Left kidney (tissue), 2 donors: ENCODE results near the gene RET. TPM values are rescaled to one million over a fixed set of nuclear protein-coding genes. Genes with fewer than 3 reads are reported as not detected.

Experiments
- DNase-seq: peaks from one replicate; pipeline ENCODE4 v3.0.0-alpha.2; 2013
- polyA plus RNA-seq: library from polyadenylated mRNA; unstranded; fragments of 120-200 nt; gene quantifications from one replicate; pipeline ENCODE4 v1.2.1, GENCODE V29; 2013; ENCODE audit not compliant: insufficient read length

Gene RET
- polyA plus RNA-seq, 1 donor, result 16.7 TPM

- no peak for DNase-seq
These were observed 43.5 kb downstream of the RET start for GRCh38 chr10:43120116-43120928.

DNA sequence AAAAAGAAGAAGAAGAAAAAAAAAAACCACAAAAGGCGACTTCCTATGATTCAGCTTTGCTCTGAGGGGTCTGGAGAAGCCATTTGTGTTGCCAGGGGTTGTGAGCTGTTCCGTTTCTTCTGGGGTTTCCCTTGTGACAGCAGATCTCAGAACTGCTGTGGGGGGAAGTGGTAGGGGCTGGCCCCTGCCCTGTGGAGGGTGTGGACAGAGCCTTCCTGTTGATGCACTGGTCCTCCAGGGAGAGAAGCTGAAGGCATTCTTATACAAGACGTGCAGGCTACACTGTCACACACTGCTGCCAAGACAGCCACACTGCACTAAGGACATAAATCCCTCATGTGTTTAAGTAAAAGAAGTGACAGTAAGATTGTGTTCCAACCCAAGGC lies 44.1 kb downstream of the RET start:
- DNase-seq, result no peak

- DNase-seq, result no peak
These were observed 44.6 kb downstream of the RET start for GRCh38 chr10:43121444-43121843.

- DNase-seq, result no peak
These were observed 45.2 kb downstream of the RET start for GRCh38 chr10:43122096-43122495.

DNA sequence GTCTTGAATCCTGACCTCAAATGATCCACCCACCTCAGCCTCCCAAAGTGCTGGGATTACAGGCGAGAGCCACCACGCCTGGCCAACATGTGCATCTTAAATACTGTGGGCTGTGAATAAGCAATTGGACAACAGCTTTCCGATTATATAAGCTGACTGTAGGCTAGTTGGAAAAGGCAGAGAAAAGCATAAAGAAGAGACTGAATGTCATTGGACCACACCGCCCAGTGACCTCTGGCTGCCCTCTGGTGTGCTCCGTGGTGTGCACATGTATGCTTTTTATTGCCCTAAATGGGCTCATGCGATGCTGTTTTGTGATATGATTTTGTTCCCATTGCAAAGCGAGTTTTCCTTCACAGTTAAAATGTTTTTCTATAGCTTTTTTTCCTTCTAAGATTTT lies 46.0 kb downstream of the RET start:
- DNase-seq, result no peak

- DNase-seq, result no peak
These were observed 46.7 kb downstream of the RET start for GRCh38 chr10:43123361-43124093.

DNA sequence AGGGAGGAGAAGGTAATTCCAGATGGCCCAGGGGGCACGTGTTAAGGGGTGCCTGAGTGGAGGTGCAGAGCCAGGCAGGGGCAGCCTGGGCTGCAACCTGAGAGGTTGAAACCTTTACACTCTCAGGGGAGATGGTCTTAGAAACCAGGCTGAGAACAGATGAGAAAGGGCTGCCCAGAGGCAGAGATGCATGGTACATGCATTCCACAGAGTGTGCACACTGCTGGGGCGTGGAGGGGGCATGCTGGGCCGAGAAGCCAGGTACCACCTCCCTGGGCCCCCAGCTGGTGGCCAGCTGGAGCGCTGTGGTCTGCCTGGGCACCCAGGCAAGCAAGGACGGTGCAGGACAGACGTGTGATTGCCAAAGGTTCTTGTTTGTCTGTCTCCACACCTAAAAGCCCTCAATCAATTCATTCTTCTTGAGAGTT lies 47.2 kb downstream of the RET start:
- DNase-seq, result no peak

- no peak for DNase-seq
These were observed 47.9 kb downstream of the RET start for GRCh38 chr10:43124574-43125273.

GRCh38 chr10:43125274-43125845 lies 48.5 kb downstream of the RET start:
- no peak for DNase-seq

DNA sequence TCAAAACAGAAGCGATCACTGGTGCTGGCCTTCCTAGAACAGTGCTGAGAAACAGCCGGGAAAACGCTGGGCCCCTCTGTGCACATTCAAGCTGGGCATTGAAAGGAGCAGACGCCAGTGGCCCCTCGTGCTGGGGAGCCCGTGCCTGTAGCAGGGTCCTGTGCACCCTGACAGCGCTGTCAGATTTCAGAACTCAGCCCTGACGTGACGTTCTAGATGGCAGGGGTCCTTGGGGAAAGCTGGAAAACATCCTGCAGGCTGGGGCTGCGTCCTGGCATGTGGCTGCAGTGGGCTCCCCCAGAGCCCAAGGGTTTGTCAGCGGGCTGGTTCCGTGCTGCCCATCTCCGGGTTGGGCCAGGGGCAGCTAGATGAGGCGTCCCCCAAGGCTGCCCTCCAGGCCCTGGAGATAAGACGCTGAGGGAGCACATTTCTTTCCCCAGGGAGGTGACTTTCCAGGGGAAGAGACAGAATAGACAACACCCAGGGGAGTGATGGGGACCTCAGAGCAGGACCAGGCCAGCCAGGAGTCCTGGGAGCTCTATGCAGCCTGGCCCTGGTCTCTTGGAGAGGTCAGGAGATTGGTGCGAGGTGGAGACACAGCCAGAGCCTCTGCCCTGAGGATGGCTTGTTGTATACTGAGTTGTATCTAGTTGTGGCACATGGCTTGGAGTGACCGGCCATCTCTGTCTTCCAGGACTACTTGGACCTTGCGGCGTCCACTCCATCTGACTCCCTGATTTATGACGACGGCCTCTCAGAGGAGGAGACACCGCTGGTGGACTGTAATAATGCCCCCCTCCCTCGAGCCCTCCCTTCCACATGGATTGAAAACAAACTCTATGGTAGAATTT lies 49.2 kb downstream of the RET start:
- DNase-seq, result no peak

- no peak for DNase-seq
These were observed 50.0 kb downstream of the RET start for GRCh38 chr10:43126759-43127424.

- DNase-seq, result no peak
These were observed 50.6 kb downstream of the RET start for GRCh38 chr10:43127442-43127841.

DNA sequence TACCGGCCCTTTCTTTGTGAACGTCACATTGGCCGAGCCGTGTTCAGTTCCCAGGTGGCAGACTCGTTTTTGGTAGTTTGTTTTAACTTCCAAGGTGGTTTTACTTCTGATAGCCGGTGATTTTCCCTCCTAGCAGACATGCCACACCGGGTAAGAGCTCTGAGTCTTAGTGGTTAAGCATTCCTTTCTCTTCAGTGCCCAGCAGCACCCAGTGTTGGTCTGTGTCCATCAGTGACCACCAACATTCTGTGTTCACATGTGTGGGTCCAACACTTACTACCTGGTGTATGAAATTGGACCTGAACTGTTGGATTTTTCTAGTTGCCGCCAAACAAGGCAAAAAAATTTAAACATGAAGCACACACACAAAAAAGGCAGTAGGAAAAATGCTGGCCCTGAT lies 51.5 kb downstream of the RET start:
- DNase-seq, result no peak

GRCh38 chr10:43128958-43129706 lies 52.3 kb downstream of the RET start:
- peak; percentile 17 for DNase-seq

DNA sequence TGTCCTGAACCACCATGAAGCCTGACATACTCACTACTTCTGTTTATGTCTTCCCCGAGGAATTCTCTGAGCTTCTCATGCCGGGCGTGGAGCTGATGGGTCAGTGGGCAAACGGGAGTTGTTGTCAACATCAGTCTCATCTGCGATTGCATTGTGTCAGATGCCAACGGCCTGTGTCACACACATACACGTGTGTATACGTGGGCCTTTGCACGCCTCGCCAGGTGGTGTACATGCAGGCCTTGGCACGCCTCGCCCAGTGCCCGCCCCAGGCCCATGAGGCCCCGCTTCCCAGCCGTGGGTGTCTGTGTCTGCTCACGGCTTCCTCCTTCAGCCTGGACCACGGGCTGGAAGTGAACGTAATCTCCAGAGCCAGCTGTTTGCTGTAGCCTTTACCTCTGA lies 53.9 kb downstream of the RET start:
- no peak for DNase-seq

DNA sequence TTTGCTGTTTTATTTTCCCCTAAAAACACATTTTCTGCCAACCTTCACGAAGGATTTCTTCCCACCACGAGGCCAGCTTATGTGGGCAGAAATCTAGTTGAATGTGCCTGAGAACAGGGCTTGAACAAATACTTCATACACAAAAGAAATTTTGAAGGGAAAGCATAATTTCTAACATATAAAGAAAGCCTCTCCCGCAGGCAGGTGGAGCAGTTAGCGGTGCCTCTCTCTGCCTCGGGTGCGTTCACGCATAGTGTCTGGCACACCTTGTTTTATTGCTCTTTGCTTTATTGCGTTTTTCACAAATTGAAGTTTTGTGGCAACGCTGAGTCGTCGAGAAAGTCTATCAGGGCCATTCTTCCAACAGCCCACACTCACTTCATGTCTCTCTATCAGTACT lies 54.4 kb downstream of the RET start:
- DNase-seq, result no peak

- no peak for DNase-seq
These were observed 55.0 kb downstream of the RET start for GRCh38 chr10:43131906-43132305.

GRCh38 chr10:43132867-43133787 lies 56.3 kb downstream of the RET start:
- DNase-seq, result no peak
